NB4 (cell line): Measurements from ENCODE around the gene EPG5.

Source experiments
- DNase-seq: peaks from one replicate; pipeline ENCODE4 v3.0.0; 2010; ENCODE audit warnings: low read depth
- H3K4me3 ChIP-seq: one replicate; pipeline ENCODE4 v1.5.1; 2011; ENCODE audit warnings: mild to moderate bottlenecking, low read depth, low read length, moderate library complexity
- MYC ChIP-seq: IDR thresholded peaks from 2 replicates; pipeline ENCODE4 v1.6.1; 2011; ENCODE audit warnings: low read depth, low read length
- POLR2A ChIP-seq: IDR thresholded peaks from 2 replicates; pipeline ENCODE4 v1.6.1; 2011; ENCODE audit warnings: mild to moderate bottlenecking; ENCODE audit not compliant: insufficient read length; ENCODE audit errors: extremely low read depth
- TF ChIP-seq, protein P1 (sequence below): IDR thresholded peaks from 2 replicates; pipeline ENCODE4 v1.6.1; 2011; ENCODE audit warnings: low read depth, low read length
- TF ChIP-seq, protein P2 (sequence below): IDR thresholded peaks from one replicate; pipeline ENCODE4 v1.5.1; 2012; ENCODE audit warnings: low read depth, low read length

EPG5 gene

DNA sequence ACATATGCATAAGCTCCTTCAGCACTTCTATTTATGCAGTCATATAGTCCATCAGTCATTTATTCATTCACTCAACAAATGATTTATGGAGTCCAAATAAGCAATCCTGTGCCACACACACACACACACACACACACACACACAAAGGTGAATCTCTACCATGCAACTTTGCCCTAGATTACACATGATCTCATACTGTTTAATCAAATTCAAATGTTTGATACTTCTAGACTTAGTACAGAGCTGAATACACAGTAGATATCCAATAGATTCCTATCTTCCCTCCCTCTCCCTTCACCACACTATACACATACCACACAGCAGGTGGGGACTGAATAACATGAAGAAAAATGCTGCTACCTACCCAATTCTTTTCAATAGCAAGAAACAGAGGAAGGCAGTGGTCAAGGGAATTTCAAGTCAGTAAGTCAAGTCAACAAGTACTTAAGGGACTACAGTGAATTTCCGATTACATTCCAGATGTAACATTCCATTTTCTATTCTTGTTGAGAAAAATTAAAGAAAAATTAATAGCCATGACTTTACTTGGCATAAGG is 65.4 kb downstream of the EPG5 start:
- no peak for DNase-seq
- H3K4me3 ChIP-seq: no peak overlapping the region
- TF ChIP-seq, protein P1, sequence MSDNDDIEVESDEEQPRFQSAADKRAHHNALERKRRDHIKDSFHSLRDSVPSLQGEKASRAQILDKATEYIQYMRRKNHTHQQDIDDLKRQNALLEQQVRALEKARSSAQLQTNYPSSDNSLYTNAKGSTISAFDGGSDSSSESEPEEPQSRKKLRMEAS: no peak
- TF ChIP-seq POLR2A (no peak), MYC (no peak)
- TF ChIP-seq, protein P2, sequence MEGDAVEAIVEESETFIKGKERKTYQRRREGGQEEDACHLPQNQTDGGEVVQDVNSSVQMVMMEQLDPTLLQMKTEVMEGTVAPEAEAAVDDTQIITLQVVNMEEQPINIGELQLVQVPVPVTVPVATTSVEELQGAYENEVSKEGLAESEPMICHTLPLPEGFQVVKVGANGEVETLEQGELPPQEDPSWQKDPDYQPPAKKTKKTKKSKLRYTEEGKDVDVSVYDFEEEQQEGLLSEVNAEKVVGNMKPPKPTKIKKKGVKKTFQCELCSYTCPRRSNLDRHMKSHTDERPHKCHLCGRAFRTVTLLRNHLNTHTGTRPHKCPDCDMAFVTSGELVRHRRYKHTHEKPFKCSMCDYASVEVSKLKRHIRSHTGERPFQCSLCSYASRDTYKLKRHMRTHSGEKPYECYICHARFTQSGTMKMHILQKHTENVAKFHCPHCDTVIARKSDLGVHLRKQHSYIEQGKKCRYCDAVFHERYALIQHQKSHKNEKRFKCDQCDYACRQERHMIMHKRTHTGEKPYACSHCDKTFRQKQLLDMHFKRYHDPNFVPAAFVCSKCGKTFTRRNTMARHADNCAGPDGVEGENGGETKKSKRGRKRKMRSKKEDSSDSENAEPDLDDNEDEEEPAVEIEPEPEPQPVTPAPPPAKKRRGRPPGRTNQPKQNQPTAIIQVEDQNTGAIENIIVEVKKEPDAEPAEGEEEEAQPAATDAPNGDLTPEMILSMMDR: no peak

DNA sequence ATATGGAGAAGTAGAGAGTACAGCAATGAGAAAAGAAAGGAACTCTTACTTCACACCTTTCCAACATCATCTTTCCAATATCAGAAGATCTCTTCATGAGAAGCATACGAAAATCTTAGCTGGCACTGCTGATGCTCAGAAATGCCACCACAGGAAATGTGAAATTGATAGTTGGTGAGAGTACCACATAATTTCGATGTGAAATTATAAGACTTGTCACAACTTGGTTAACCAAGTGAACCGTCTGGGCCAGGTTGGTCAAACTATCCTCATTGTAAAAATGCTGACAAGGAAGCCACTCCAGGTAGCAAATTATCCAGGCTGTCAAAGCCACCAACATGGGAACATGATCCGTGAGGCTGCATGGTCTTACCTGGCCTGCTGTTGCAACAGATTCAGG is 66.5 kb downstream of the EPG5 start:
- H3K4me3 ChIP-seq: no peak overlapping the region
- DNase-seq: no peak
- TF ChIP-seq, protein P1: no peak
- TF ChIP-seq MYC (no peak), POLR2A (no peak)
- TF ChIP-seq, protein P2: no peak

DNA sequence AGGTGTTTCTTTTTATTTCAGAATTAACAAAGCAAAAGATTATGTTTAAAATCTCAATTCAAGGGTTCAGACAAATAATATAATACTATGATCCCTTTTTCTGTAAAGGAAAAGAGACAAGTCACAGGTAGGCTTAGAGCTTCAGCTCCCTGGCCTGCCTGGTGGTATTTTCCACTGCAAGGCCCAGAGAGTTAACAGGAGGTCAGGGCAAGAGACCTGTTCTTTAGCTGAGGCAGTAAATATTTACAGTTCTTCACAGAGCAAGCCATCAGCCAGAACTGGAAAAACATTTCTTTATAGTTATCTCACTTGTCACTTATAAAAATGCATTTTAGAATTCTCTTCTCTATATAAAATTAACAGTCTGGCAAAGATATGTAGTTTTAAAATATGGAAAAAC is 70.1 kb downstream of the EPG5 start:
- TF ChIP-seq, protein P1: no peak
- TF ChIP-seq, protein P2: no peak
- TF ChIP-seq POLR2A (no peak), MYC (no peak)
- no peak overlapping the region for H3K4me3 ChIP-seq
- DNase-seq: no peak

DNA sequence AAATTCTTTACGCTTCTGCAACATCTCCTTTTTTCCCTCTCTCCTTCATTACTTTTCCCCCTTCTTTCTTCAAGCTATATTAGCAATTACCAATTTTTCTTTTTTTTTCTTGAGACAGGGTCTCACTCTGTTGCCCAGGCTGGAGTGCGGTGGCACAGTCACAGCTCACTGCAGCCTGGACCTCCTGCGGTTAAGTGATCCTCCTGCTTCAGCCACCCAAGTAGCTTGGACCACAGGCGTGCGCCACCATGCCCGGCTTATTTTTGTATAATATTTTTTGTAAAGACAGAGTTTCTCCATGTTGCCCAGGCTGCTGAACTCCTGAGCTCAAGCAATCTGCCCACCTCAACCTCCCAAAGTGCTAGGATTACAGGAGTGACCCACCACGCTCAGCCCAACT is 70.7 kb downstream of the EPG5 start:
- no peak for DNase-seq
- TF ChIP-seq, protein P1: no peak
- TF ChIP-seq MYC (no peak), POLR2A (no peak)
- TF ChIP-seq, protein P2: no peak
- no peak overlapping the region for H3K4me3 ChIP-seq

DNA sequence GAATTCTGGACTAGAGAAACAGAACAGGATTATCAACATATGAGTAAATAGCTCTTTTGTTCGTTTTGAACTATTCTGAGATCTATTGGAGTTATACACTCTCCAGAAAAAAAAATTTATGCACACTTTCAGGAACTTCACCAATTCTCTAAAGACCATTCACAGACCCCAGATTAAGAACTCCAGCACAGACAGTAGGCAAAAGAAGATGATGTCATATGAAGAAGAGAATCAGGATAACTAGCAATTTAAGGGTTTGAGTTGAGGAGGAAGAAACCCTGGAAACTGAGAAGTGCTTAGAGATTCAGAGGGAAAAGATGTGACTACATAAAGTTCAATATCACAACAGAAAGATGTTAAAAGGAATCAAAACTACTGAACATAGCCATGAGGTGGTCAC is 71.8 kb downstream of the EPG5 start:
- no peak overlapping the region for H3K4me3 ChIP-seq
- DNase-seq: no peak
- no peak for TF ChIP-seq POLR2A
- TF ChIP-seq, protein P2: no peak
- no peak for TF ChIP-seq MYC
- TF ChIP-seq, protein P1: no peak

DNA sequence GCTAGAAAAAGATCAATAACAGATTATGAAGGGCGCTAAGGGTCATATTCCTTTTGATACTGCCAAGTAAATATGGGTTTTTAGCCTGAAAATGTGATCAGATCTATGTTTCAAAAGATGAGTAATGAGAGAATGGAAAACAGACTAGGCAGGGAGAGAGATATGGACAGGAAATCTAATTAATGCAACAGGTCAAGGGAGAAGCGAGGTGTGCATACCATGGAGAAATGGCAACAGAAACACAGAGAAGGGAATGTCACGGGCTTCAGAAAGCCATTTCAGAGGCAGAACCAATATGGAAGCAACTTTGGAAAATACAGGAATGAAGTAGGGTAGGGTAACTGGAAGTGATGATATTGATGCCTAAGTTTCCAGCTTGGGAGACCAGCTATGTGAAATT is 72.3 kb downstream of the EPG5 start:
- no peak overlapping the region for H3K4me3 ChIP-seq
- TF ChIP-seq, protein P1: no peak
- TF ChIP-seq, protein P2: no peak
- no peak for TF ChIP-seq MYC
- TF ChIP-seq POLR2A: no peak
- no peak for DNase-seq
